Measurements from ENCODE around the gene CCDC85C. TPM values are rescaled to one million over a fixed set of nuclear protein-coding genes. Genes with fewer than 3 reads are reported as not detected.

Gene CCDC85C
- total and polyA plus RNA-seq, 2 experiments from 2014 or later = 4.5 to 24.9 TPM

DNA sequence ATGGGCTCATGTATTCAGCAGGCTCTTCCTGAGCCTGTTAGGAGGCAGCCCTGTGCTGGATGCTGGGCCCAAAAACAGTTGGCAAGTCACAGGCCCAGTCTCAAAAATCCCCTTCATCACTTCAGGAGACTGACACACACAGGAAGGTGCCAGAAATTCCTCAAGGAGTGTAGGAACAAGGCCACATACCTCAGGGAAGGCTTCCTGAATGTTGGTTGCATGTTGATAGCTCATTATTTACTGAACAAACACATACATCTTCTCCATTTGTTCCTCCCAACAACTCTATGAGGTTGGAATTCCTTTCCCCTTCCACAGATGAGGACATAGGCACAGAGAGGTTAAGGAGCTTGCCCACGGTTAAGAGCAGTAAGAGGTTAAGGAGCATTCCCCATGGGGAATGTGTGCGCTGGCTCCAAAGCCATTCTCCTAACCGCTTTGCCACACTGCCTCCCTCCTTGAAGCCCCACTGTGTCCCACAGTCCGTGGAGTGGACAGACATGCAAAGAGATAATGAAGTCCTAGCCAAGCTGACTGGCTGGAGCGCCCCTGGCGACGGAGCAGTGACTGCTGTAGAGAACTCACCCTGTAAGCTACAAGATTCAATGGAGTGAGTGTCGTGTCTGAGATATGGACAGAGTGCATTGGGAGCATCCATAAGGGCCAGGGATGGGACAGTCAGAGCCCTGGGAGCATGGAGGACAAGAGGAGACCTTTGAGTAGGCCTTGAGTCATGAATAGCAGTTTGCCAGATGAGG, 44.2 kb upstream of the CCDC85C start:
- no peak for ATAC-seq
- Histone ChIP-seq H4K20me1 (replicated peaks; ENCODE audit: insufficient read depth) (no peaks in the 10 kb centered on the region), H3K36me3 (ENCODE audit: insufficient read depth) (no peaks in the 10 kb centered on the region), H3K27ac (ENCODE audit: low read depth) (no peak overlapping the region), H3K4me3 (no peak overlapping the region), H3F3A (replicated peaks; ENCODE audit: low read depth) (0 out of 2 replicates have a peak, but pooled peaks cover 3% of the 10 kb centered on the region), H3K4me1 (ENCODE audit: insufficient read depth) (peaks cover 3% of the 10 kb centered on the region; the same call in 1 of the 2 replicates), H3K79me2 (replicated peaks; ENCODE audit: insufficient read depth) (no peaks in the 10 kb centered on the region), H3K4me2 (no peak overlapping the region), H3K27me3 (ENCODE audit: insufficient read depth) (peaks cover 29% of the 10 kb centered on the region), H2AFZ (no peak overlapping the region), H3K9me2 (ENCODE audit: insufficient read depth) (no peaks in the 10 kb centered on the region)
- Mint-ChIP-seq H3K36me3 (ENCODE audit: low read depth) (no peaks in the 10 kb centered on the region), H3K4me3 (no peak overlapping the region), H3K4me1 (peaks cover 8% of the 10 kb centered on the region), H3K27me3 (ENCODE audit: insufficient read depth, low read depth, poor library complexity) (peaks cover 27% of the 10 kb centered on the region), H3K27ac (no peak overlapping the region), H3K9me3 (no peaks in the 10 kb centered on the region)
- no peak for TF ChIP-seq EZH2 (IDR thresholded peaks at IDR 0.05; ENCODE audit: low read depth, unreplicated experiment)
- TF ChIP-seq, protein P1, sequence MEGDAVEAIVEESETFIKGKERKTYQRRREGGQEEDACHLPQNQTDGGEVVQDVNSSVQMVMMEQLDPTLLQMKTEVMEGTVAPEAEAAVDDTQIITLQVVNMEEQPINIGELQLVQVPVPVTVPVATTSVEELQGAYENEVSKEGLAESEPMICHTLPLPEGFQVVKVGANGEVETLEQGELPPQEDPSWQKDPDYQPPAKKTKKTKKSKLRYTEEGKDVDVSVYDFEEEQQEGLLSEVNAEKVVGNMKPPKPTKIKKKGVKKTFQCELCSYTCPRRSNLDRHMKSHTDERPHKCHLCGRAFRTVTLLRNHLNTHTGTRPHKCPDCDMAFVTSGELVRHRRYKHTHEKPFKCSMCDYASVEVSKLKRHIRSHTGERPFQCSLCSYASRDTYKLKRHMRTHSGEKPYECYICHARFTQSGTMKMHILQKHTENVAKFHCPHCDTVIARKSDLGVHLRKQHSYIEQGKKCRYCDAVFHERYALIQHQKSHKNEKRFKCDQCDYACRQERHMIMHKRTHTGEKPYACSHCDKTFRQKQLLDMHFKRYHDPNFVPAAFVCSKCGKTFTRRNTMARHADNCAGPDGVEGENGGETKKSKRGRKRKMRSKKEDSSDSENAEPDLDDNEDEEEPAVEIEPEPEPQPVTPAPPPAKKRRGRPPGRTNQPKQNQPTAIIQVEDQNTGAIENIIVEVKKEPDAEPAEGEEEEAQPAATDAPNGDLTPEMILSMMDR (conservative IDR thresholded peaks at IDR 0.05; ENCODE audit: low read depth in 2 of 2) = peak in 1 of 2 experiments; percentile 35; a peak in 2 of 4 replicates
- DNase-seq (ENCODE audit: low spot score) = no peak

DNA sequence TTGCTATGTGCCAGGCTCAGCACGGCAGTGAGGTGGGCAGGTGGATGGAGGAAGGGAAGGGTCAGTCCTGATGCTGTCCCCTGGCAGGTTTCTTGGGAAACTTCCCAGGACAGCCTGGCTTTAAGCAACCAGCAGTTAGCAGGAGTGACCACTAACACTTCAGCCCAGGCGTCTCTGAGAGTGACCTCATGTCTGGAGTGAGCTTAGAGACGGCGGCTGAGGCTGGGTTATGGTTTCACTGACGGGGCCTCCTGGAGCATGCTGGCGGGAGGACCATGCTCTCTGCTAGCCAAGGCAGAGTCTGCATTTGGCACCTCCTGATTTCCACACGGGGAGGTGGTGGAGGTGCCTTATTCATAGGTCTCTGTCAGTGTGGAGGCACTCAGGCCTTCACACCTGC, 43.4 kb upstream of the CCDC85C start:
- no peak overlapping the region for H2AFZ ChIP-seq
- H3K4me3 ChIP-seq = no peak overlapping the region
- peaks cover 3% of the 10 kb centered on the region; the same call in 1 of the 2 replicates for H3K4me1 ChIP-seq (ENCODE audit: insufficient read depth)
- H3K36me3 ChIP-seq (ENCODE audit: insufficient read depth) = no peaks in the 10 kb centered on the region
- DNase-seq (ENCODE audit: low spot score) (no peak), ATAC-seq (no peak)
- H3K79me2 ChIP-seq (replicated peaks; ENCODE audit: insufficient read depth) = no peaks in the 10 kb centered on the region
- Mint-ChIP-seq H3K9me3 (no peaks in the 10 kb centered on the region), H3K4me3 (no peak overlapping the region), H3K4me1 (peaks cover 8% of the 10 kb centered on the region), H3K27me3 (ENCODE audit: insufficient read depth, low read depth, poor library complexity) (peaks cover 27% of the 10 kb centered on the region), H3K27ac (no peak overlapping the region), H3K36me3 (ENCODE audit: low read depth) (no peaks in the 10 kb centered on the region)
- TF ChIP-seq ZNF331 (CRISPR knock-in tag; IDR thresholded peaks at IDR 0.05; ENCODE audit: low read depth) (no peak), NANOG (IDR thresholded peaks at IDR 0.05; ENCODE audit: borderline replicate concordance) (no peak), EZH2phosphoT487 (IDR thresholded peaks at IDR 0.05; ENCODE audit: unreplicated experiment) (no peak), JUNB (IDR thresholded peaks at IDR 0.05; ENCODE audit: unreplicated experiment) (no peak), ZNF114 (CRISPR knock-in tag; IDR thresholded peaks at IDR 0.05) (no peak), STAT1 (IDR thresholded peaks at IDR 0.05; ENCODE audit: unreplicated experiment) (no peak), EZH2 (IDR thresholded peaks at IDR 0.05; ENCODE audit: low read depth, unreplicated experiment) (no peak), CREB1 (CRISPR knock-in tag; IDR thresholded peaks at IDR 0.05; ENCODE audit: low read depth) (no peak)
- TF ChIP-seq, protein P2, sequence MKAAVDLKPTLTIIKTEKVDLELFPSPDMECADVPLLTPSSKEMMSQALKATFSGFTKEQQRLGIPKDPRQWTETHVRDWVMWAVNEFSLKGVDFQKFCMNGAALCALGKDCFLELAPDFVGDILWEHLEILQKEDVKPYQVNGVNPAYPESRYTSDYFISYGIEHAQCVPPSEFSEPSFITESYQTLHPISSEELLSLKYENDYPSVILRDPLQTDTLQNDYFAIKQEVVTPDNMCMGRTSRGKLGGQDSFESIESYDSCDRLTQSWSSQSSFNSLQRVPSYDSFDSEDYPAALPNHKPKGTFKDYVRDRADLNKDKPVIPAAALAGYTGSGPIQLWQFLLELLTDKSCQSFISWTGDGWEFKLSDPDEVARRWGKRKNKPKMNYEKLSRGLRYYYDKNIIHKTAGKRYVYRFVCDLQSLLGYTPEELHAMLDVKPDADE (IDR thresholded peaks at IDR 0.05) = no peak
- TF ChIP-seq, protein P3, sequence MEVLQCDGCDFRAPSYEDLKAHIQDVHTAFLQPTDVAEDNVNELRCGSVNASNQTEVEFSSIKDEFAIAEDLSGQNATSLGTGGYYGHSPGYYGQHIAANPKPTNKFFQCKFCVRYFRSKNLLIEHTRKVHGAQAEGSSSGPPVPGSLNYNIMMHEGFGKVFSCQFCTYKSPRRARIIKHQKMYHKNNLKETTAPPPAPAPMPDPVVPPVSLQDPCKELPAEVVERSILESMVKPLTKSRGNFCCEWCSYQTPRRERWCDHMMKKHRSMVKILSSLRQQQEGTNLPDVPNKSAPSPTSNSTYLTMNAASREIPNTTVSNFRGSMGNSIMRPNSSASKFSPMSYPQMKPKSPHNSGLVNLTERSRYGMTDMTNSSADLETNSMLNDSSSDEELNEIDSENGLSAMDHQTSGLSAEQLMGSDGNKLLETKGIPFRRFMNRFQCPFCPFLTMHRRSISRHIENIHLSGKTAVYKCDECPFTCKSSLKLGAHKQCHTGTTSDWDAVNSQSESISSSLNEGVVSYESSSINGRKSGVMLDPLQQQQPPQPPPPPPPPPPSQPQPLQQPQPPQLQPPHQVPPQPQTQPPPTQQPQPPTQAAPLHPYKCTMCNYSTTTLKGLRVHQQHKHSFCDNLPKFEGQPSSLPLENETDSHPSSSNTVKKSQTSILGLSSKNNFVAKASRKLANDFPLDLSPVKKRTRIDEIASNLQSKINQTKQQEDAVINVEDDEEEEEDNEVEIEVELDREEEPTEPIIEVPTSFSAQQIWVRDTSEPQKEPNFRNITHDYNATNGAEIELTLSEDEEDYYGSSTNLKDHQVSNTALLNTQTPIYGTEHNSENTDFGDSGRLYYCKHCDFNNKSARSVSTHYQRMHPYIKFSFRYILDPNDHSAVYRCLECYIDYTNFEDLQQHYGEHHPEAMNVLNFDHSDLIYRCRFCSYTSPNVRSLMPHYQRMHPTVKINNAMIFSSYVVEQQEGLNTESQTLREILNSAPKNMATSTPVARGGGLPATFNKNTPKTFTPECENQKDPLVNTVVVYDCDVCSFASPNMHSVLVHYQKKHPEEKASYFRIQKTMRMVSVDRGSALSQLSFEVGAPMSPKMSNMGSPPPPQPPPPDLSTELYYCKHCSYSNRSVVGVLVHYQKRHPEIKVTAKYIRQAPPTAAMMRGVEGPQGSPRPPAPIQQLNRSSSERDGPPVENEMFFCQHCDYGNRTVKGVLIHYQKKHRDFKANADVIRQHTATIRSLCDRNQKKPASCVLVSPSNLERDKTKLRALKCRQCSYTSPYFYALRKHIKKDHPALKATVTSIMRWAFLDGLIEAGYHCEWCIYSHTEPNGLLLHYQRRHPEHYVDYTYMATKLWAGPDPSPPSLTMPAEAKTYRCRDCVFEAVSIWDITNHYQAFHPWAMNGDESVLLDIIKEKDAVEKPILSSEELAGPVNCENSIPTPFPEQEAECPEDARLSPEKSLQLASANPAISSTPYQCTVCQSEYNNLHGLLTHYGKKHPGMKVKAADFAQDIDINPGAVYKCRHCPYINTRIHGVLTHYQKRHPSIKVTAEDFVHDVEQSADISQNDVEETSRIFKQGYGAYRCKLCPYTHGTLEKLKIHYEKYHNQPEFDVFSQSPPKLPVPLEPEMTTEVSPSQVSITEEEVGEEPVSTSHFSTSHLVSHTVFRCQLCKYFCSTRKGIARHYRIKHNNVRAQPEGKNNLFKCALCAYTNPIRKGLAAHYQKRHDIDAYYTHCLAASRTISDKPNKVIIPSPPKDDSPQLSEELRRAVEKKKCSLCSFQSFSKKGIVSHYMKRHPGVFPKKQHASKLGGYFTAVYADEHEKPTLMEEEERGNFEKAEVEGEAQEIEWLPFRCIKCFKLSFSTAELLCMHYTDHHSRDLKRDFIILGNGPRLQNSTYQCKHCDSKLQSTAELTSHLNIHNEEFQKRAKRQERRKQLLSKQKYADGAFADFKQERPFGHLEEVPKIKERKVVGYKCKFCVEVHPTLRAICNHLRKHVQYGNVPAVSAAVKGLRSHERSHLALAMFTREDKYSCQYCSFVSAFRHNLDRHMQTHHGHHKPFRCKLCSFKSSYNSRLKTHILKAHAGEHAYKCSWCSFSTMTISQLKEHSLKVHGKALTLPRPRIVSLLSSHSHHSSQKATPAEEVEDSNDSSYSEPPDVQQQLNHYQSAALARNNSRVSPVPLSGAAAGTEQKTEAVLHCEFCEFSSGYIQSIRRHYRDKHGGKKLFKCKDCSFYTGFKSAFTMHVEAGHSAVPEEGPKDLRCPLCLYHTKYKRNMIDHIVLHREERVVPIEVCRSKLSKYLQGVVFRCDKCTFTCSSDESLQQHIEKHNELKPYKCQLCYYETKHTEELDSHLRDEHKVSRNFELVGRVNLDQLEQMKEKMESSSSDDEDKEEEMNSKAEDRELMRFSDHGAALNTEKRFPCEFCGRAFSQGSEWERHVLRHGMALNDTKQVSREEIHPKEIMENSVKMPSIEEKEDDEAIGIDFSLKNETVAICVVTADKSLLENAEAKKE (CRISPR knock-in tag; IDR thresholded peaks at IDR 0.05) = no peak
- no peak overlapping the region for H3K27ac ChIP-seq (ENCODE audit: low read depth)
- H3K9me2 ChIP-seq (ENCODE audit: insufficient read depth) = no peaks in the 10 kb centered on the region
- no peak overlapping the region for H3K4me2 ChIP-seq
- H3K27me3 ChIP-seq (ENCODE audit: insufficient read depth) = peaks cover 29% of the 10 kb centered on the region
- H4K20me1 ChIP-seq (replicated peaks; ENCODE audit: insufficient read depth) = no peaks in the 10 kb centered on the region
- H3F3A ChIP-seq (replicated peaks; ENCODE audit: low read depth) = 0 out of 2 replicates have a peak, but pooled peaks cover 3% of the 10 kb centered on the region
